HG03439 (cell line): ENCODE measurements around the gene ID1.
A peak's percentile ranks its signal among the peaks of the same experiment; 100 is the strongest.
"Not testable (repeated sequence)": the region's sequence is repeated elsewhere in the genome, so short reads cannot be mapped to it uniquely, and the experiment has no call there.

ENCODE experiments used
- ATAC-seq: cut with Tn5 transposase; IDR thresholded peaks from one replicate; pipeline ENCODE4 v1.9.1; 2021; ENCODE audit warnings: mild to moderate bottlenecking, moderate library complexity; ENCODE audit not compliant: unreplicated experiment

ID1 gene

DNA sequence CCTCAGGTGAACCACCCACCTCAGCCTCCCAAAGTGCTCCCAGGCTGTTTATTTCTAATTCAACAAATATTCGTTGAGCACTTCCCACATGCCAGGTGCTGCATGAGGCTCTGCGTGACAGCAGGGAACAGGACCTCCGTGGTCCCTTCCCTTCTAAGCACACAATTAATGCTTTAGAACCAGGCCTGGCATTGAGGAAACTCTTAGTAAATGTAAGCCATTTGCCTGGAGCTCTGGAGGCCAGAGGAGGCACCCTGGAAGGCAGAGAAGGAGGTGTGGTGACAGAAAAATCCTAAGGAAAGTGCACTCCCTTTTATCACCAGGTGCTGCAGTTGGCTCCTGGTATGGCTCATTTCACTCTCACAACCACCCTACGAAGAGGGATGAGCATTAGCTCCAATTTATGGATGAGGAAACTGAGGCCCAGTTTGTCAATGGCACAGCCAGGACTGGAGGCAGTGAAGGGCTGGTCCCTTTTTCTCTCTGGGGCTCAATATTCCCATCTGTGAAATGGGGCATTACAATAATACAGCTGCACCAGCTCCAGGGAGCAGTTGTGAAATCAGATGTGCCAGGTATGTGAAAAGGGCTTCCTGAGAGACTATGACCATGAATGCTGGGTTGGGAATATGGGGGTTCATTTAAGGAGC is 8.1 kb upstream of the ID1 start:
- ATAC-seq, result no peak

- ATAC-seq, result no peak
Observed at GRCh38 chr20:31597481-31597855, 7.6 kb upstream of the ID1 start.

GRCh38 chr20:31602431-31602778 is 2.7 kb upstream of the ID1 start:
- ATAC-seq, result no peak

DNA sequence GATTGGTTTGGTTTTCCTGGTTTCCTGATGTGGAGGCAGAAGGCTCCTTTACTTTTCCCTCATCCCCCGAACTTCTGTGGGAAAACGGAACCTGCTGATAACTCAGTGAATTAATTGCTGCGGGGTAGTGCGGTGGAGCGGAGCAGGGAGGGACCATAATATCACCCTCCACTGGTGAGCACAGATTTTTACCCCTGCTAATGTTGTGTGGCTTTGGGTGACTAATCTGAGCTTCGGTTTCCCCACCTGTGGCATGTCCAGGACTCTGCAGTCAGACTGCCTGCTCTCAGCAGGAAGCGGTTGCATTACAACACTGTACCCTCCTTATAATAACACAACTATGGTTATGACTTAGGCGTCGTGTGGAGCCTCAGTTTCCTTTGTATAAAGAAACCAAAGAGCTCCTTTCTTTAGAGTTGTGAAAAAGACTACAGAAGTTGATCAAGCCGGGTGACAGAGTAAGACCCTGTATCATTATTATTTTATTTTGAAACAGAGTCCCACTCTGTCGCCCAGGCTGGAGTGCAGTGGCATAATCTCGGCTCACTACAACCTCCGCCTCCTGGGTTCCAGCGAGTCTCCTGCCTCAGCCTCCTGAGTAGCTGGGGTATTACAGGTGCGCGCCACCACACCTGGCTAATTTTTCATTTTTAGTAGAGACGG is 2.2 kb upstream of the ID1 start:
- peak; percentile 61 for ATAC-seq

GRCh38 chr20:31603822-31604566 is 1.1 kb upstream of the ID1 start:
- ATAC-seq, result peak; percentile 58

- ATAC-seq, result no peak
Observed at GRCh38 chr20:31604567-31605030, 490 bp upstream of the ID1 start.

DNA sequence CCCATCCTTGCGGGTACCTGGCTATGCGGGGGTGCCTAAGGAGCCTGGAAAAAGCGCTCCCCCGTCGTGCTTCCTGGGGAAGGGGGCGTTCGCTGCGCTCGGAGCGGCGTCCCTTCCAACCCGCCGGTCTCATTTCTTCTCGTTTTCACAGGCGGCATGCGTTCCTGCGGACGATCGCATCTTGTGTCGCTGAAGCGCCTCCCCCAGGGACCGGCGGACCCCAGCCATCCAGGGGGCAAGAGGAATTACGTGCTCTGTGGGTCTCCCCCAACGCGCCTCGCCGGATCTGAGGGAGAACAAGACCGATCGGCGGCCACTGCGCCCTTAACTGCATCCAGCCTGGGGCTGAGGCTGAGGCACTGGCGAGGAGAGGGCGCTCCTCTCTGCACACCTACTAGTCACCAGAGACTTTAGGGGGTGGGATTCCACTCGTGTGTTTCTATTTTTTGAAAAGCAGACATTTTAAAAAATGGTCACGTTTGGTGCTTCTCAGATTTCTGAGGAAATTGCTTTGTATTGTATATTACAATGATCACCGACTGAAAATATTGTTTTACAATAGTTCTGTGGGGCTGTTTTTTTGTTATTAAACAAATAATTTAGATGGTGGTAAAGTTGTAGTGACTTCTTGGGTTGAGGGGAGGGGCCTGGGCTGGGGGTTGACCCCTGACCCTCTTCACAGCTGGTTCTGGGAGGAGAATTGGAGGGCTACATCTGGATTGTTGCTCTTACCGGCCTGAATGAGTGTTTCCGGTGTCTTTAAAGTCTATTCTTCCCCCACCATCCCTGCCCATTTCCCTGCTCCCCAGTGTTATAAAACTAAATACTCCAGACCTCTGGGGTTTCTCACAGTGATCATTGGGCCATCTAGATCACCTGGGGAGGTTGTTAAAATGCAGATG is 1.1 kb downstream of the ID1 start:
- ATAC-seq, result no peak

- ATAC-seq, result no peak
Observed at GRCh38 chr20:31606804-31607639, 1.9 kb downstream of the ID1 start.

GRCh38 chr20:31607640-31608250 is 2.7 kb downstream of the ID1 start:
- ATAC-seq, result no peak

DNA sequence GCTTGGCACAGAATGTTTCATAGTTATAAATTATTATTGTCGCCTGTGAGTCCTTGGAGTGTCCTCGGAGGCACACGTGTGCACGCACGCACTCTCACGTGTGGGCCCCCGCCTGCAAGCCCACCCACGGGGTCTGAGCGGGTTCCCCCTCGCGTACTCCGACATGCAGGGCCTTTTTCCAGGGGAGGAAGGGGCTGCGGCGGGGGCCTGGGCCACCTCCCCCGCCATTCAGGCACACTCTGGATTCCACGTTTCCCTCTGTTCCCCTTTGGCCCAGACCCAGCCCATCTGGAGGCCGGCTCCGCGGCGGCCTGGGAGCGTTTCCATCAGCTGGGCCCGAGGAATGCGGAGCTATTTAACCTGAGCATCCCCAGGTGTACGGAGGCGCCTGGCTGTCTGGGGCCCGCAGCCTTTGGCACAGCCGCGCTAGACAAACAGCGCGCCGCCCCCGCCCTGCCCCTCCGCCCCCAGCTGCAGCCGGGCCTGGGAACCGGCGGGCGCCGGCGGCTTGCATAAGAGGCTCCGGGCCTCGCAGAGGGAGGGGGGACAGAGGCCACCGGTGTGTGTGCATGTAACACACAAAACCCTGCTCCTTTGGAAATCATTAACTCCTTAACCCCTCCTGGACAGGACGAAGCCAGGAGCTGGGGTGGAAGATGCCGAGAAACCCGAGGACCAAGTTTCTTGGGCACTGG is 3.3 kb downstream of the ID1 start:
- no peak for ATAC-seq

GRCh38 chr20:31612271-31612640 is 7.2 kb downstream of the ID1 start:
- ATAC-seq, result not testable (repeated sequence)

- ATAC-seq, result no peak
Observed at GRCh38 chr20:31615416-31615815, 10.3 kb downstream of the ID1 start.

GRCh38 chr20:31617432-31618104 is 12.5 kb downstream of the ID1 start:
- ATAC-seq, result no peak

- no peak for ATAC-seq
Observed at GRCh38 chr20:31620246-31620645, 15.2 kb downstream of the ID1 start.

DNA sequence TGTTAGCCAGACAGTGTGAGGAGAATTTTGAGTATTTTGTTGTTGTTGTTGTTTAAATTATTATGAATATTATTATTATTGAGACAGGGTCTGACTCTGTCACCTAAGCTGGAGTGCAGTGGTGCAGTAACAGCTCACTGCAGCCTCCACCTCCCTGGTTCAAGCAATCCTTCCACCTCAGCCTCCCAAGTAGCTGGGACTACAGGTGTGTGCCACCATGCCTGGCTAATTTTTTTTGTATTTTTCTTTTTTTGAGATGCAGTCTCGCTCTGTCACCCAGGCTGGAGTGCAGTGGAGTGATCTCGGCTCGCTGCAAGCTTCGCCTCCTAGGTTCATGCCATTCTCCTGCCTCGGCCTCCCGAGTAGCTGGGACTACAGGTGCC is 18.0 kb downstream of the ID1 start:
- ATAC-seq, result not testable (repeated sequence)

GRCh38 chr20:31626534-31626933 is 21.4 kb downstream of the ID1 start:
- ATAC-seq, result not testable (repeated sequence)

DNA sequence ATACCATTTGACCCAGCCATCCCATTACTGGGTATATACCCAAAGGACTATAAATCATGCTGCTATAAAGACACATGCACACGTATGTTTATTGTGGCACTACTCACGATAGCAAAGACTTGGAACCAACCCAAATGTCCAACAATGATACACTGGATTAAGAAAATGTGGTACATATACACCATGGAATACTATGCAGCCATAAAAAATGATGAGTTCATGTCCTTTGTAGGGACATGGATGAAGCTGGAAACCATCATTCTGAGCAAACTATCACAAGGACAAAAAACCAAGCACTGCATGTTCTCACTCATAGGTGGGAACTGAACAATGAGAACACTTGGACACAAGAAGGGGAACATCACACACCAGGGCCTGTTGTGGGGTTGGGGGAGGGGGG is 23.0 kb downstream of the ID1 start:
- ATAC-seq, result not testable (repeated sequence)

DNA sequence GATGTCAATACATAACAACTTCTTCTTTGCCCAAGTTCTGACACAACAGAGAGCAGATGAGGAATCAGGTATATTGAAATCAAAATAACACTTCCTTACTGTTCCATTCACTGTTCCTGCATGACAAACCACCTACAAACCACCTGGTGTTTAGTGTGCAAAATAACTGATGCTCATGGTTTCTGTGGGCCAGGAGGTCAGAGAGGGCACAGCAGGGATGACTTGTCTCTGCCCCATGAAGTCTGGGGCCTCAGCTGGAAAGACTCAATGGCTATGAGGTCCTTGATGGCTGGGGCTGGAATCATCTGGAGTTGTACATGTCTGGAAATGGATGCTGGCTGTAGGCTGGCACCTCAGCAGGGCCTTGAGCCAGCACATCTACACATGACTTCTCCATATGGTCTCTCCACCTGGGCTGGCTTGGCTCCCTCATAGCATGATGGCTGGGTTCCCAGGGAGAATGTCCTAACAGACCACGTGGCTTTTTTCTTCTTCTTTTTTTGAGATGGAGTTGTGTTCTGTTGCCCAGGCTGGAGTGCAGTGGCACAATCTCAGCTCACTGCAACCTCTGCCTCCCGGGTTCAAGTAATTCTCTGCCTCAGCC is 25.2 kb downstream of the ID1 start:
- no peak for ATAC-seq
